Astrocyte of the hippocampus (primary cell): ENCODE results near the gene TTC23.

Experiments used
- DNase-seq: peaks from one replicate; pipeline ENCODE4 v3.0.0; 2011; ENCODE audit warnings: low read depth, low spot score

Gene TTC23

DNA sequence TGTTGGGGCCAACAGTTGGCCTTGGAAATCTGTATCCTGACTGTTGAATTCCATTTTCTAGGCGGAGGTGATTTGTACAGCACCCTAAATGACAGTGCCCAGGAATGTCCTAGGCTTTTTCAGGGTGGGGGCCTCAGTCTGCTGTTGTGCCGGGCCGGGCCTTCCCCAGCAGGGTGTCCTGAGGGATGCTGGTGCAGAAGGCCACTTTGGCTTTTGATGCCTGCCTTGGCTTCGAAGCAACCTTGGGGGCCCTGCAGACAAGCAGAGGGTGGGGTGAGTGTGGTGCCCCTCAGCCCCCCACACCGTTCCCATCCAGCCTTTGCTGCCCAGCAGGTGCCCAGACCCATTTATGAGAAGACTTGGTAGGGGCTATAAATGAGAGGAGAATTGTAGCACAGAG is 111.5 kb downstream of the TTC23 start:
- DNase-seq, result no peak

- no peak for DNase-seq
These were observed 112.3 kb downstream of the TTC23 start for GRCh38 chr15:99137111-99137546.

DNA sequence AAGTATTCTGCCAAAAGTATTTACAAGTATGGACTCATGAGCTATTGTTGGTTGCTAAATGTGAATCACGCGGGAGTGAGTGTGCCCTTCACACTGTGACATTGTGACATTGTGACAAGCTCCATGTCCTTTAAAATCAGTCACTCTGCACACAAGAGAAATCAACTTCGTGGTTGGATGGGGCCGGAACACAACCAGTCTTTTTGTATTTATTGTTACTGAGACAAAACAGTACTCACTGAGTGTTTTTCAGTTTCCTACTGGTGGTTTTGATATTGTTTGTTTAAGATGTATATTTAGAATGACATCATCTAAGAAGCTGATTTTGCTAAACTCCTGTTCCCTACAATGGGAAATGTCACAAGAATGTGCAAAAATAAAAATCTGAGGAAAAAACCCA is 114.2 kb downstream of the TTC23 start:
- peak; percentile 28 for DNase-seq

DNA sequence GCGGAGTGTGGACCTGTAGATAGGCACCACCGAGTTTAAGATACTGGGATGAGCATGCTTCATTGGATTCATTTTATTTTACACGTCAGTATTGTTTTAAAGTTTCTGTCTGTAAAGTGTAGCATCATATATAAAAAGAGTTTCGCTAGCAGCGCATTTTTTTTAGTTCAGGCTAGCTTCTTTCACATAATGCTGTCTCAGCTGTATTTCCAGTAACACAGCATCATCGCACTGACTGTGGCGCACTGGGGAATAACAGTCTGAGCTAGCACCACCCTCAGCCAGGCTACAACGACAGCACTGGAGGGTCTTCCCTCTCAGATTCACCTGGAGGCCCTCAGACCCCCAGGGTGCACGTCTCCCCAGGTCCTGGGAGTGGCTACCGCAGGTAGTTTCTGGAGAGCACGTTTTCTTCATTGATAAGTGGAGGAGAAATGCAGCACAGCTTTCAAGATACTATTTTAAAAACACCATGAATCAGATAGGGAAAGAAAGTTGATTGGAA is 115.0 kb downstream of the TTC23 start:
- DNase-seq, result no peak

- no peak for DNase-seq
These were observed 116.6 kb downstream of the TTC23 start for GRCh38 chr15:99132634-99133287.

- DNase-seq, result no peak
These were observed 117.3 kb downstream of the TTC23 start for GRCh38 chr15:99132122-99132521.

DNA sequence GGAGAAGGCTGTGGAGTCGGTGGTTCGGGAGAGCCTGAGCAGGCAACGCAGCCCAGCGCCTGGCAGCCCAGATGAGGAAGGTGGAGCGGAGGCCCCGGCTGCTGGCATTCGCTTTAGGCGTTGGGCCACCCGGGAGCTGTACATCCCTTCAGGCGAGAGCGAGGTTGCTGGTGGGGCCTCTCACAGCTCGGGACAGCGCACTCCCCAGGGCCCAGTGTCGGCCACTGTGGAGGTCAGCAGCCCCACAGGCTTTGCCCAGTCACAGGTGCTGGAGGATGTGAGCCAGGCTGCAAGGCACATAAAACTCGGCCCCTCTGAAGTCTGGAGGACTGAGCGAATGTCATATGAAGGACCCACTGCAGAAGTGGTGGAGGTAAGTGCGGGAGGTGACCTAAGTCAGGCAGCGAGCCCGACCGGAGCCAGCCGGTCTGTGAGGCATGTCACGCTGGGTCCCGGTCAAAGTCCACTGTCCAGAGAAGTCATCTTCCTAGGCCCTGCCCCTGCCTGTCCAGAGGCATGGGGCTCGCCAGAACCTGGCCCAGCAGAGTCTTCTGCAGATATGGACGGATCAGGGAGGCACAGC is 117.8 kb downstream of the TTC23 start:
- no peak for DNase-seq

GRCh38 chr15:99130765-99131440 is 118.5 kb downstream of the TTC23 start:
- no peak for DNase-seq

GRCh38 chr15:99130314-99130713 is 119.1 kb downstream of the TTC23 start:
- no peak for DNase-seq

- DNase-seq, result no peak
These were observed 119.7 kb downstream of the TTC23 start for GRCh38 chr15:99129644-99130043.

DNA sequence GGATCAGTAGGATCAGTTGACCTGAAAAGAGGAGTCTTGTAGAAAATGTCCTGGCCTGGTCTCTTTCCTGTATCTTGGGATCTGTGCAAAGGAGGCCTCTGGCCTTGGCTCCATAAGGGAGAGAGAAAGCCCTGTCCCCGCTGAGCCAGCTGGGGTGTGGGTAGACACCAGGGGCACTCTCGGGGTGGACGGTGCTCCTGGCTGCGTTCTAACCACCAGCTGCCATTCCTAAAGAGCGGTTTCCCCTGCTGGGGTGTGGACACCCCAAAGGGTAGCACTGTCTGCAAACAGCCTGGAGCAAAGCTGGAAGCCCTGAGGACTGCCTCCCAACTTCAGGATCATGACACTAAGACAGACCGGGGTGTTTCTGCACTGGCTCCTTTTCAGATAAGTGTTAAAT is 121.0 kb downstream of the TTC23 start:
- no peak for DNase-seq

DNA sequence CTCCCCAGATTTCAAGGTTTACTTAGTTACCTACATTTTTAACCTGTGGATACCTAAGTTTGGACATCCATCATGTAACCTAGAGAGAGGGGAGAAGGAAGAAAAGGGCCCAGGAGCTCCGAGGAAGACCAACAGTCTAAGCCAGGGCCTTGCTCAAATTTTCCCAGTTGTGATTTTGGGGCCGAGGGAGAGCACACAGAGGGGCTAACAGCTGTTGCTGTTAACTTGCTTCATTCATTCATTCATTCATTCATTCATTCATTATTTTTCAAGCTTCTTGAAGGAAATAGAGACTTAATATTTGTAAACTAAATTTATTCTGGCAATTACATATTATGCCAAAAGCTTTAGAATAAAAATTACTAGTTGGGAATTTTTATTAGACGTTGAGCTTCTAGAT is 121.6 kb downstream of the TTC23 start:
- DNase-seq, result no peak

DNA sequence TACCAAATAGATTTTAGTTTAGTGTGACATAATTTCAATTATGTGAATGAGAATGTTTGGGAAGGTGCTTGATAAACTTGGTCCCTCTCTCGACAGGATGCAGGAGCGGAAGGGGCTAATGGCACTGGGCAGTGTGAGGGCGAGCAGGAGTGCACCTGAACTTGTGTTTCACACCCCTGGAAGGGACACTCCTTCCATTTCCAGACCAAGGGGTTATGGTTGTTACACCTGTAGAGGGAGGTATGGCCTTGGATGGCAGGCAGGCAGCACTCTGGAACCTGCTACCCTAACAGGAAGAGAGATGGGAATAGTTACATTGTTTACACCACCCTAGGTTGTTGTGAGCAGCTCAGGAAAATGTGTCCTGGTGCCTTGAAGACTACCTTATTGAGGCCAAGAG is 122.5 kb downstream of the TTC23 start:
- DNase-seq, result no peak

- no peak for DNase-seq
These were observed 123.2 kb downstream of the TTC23 start for GRCh38 chr15:99126131-99126588.

- DNase-seq, result peak; percentile 67
These were observed 124.1 kb downstream of the TTC23 start for GRCh38 chr15:99125061-99125891.

GRCh38 chr15:99124641-99125040 is 124.7 kb downstream of the TTC23 start:
- DNase-seq, result no peak

DNA sequence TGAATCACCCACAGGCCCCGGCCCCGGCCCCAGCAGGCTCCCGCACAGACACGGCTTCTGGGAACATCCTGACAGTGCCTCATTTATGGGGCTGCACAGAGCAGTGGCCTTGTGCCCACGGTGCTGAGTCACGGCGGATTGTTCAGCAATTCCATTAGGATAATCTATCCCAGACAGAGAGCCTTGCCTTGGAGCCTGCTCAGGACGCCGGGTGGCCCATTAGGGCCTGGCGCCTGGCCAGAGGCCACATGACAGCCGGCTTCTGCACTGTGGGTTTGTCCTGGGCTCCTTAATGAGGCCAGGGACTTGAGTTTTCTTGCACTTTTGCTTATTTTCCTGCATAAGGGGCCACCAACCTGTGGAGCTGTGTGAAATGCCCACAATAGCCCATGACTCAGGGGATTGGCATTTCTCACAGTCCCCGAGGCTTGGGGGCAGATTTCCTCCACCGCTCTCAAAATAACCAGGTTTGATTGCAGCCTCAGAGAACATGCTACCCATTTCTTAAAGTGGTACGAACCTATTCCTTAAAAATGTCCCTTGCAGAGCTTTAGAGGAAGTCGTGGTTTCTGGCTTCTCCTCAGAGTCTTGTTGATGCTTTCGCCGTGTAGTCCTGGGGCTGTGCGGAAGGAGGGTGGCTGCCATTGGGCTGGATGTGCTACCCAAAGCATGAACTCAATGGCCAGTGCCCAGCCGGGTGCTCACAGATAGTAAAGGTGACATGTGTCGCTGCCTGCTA is 125.5 kb downstream of the TTC23 start:
- DNase-seq, result peak; percentile 99

DNA sequence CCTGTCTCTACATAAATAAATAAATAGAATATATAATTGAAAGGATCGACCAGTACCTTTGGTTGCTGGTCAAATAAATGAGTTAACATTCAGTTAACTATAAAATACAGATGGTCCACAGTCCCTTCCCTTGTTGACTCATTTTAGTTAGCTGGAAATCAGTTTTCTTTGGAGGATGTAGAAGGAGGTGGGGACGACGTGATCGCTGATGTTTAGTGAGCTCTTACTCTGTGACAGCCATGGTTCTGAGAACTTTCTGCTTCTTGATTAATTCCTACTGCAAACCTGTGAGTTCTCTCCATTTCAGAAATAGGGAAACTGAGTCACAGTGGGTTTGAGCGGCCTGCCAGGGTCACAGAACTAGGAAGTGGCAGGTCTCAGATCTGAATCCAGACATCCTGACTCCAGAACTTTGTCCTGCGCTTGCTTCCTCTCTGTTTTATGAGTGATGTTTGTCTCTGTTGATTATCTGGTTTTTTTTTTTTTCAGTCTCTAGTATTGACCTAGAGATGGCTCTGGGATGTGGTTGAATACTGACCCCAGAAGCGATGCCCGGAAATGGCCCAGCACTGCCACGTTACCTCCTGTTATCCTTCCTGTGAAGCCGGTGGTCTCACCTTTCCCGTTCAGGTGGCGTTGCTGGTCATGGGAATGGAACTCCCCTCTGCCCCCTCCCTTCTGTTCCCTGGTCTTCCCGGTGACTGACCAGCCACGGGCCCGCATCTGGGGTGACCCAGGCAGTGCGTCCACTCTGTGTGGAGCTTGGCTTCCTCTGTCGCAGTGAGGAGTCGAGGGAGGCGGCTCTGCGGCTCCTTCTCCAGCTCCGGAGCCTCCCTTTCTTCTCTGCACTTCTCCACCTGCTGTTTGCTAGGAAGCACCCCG is 126.3 kb downstream of the TTC23 start:
- DNase-seq, result peak; percentile 22

- DNase-seq, result no peak
These were observed 127.5 kb downstream of the TTC23 start for GRCh38 chr15:99121691-99122410.

DNA sequence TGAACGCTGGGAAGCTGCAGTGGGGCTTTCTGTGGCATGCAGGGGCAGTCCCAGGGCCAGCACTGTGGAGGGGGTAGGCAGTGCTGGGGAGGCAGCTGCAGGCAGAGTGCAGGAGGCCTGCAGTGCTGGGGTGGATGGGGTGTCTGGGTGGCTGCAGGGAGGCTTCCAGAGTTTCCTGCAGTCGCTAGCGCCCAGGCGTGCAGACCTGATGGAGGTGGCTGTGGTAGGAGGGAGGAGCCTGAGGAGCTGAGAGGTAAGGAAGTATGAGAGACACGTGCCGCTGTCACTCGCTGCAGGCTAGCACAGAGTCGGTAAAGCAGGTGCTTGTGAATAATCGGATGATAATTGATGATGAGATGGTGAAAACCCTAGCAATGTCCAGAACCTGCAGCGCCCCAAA is 128.2 kb downstream of the TTC23 start:
- DNase-seq, result no peak
